Measurements from ENCODE around the gene COPB1.
A peak's percentile ranks its signal among the peaks of the same experiment; 100 is the strongest.

The COPB1 gene

GRCh38 chr11:14414470-14415461 is 84.8 kb downstream of the COPB1 start:
- no peaks in the 10 kb centered on the region for H3K9me3 ChIP-seq (ENCODE audit: control insufficient read depth, insufficient read depth, low read length)
- H3K36me3 ChIP-seq (ENCODE audit: control insufficient read depth, low read length) = no peaks in the 10 kb centered on the region
- no peaks in the 10 kb centered on the region for H3F3A ChIP-seq (ENCODE audit: control insufficient read depth, insufficient read depth)
- H3K27ac ChIP-seq (ENCODE audit: low read depth, low read length) = no peak overlapping the region
- H3K27me3 ChIP-seq (ENCODE audit: control insufficient read depth, low read length) = no peaks in the 10 kb centered on the region
- no peaks in the 10 kb centered on the region for H4K20me1 ChIP-seq (ENCODE audit: control insufficient read depth, insufficient read depth, low read depth, low read length)
- H3K4me1 ChIP-seq (ENCODE audit: control insufficient read depth, low read length) = no peaks in the 10 kb centered on the region
- TF ChIP-seq, protein P1, sequence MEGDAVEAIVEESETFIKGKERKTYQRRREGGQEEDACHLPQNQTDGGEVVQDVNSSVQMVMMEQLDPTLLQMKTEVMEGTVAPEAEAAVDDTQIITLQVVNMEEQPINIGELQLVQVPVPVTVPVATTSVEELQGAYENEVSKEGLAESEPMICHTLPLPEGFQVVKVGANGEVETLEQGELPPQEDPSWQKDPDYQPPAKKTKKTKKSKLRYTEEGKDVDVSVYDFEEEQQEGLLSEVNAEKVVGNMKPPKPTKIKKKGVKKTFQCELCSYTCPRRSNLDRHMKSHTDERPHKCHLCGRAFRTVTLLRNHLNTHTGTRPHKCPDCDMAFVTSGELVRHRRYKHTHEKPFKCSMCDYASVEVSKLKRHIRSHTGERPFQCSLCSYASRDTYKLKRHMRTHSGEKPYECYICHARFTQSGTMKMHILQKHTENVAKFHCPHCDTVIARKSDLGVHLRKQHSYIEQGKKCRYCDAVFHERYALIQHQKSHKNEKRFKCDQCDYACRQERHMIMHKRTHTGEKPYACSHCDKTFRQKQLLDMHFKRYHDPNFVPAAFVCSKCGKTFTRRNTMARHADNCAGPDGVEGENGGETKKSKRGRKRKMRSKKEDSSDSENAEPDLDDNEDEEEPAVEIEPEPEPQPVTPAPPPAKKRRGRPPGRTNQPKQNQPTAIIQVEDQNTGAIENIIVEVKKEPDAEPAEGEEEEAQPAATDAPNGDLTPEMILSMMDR (IDR thresholded peaks at IDR 0.05; ENCODE audit: low read depth, low read length, poor library complexity, severe bottlenecking) = no peak
- no peak for TF ChIP-seq EZH2phosphoT487 (IDR thresholded peaks at IDR 0.05; ENCODE audit: borderline replicate concordance, low read length)
- H3K9me2 ChIP-seq (replicated peaks; ENCODE audit: control insufficient read depth, low read length) = no peaks in the 10 kb centered on the region
- no peak overlapping the region for H3K4me2 ChIP-seq (ENCODE audit: low read length)
- no peaks in the 10 kb centered on the region for H3K79me2 ChIP-seq (ENCODE audit: control insufficient read depth, low read length)
- H3K4me3 ChIP-seq (ENCODE audit: low read length) = no peak overlapping the region

- Histone ChIP-seq H3K9me3 (ENCODE audit: control insufficient read depth, insufficient read depth, low read length) (no peaks in the 10 kb centered on the region), H3K27me3 (ENCODE audit: control insufficient read depth, low read length) (no peaks in the 10 kb centered on the region), H3F3A (ENCODE audit: control insufficient read depth, insufficient read depth) (no peaks in the 10 kb centered on the region), H3K79me2 (ENCODE audit: control insufficient read depth, low read length) (no peaks in the 10 kb centered on the region), H3K27ac (ENCODE audit: low read depth, low read length) (no peak overlapping the region), H3K4me3 (ENCODE audit: low read length) (no peak overlapping the region), H3K36me3 (ENCODE audit: control insufficient read depth, low read length) (no peaks in the 10 kb centered on the region), H3K4me2 (ENCODE audit: low read length) (no peak overlapping the region), H3K4me1 (ENCODE audit: control insufficient read depth, low read length) (no peaks in the 10 kb centered on the region), H4K20me1 (ENCODE audit: control insufficient read depth, insufficient read depth, low read depth, low read length) (no peaks in the 10 kb centered on the region), H3K9me2 (replicated peaks; ENCODE audit: control insufficient read depth, low read length) (no peaks in the 10 kb centered on the region)
- no peak for TF ChIP-seq EZH2phosphoT487 (IDR thresholded peaks at IDR 0.05; ENCODE audit: borderline replicate concordance, low read length)
- TF ChIP-seq, protein P1 (IDR thresholded peaks at IDR 0.05; ENCODE audit: low read depth, low read length, poor library complexity, severe bottlenecking) = peak; percentile 27
These were observed 86.1 kb downstream of the COPB1 start for GRCh38 chr11:14413307-14414069.

DNA sequence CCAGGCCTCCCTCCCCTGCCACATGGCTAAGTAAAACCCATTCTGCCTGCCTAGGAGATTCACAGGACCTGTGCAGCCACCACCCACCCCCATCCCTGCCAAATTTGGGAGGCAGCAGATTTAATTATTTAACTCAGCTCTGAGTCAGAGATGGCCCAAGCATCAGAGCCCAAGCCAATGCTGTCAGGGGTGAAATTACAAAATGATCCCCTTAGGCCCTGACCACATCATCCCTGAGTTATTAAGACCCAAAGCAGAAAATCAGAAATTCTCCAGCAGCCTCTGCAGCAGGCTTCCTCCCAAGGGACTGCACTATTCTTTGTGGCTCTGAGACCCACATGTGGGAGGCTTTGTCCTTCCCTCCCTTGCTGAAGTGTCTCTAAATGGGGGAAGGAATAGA is 87.8 kb downstream of the COPB1 start:
- no peaks in the 10 kb centered on the region for H3K79me2 ChIP-seq (ENCODE audit: control insufficient read depth, low read length)
- no peak for TF ChIP-seq EZH2phosphoT487 (IDR thresholded peaks at IDR 0.05; ENCODE audit: borderline replicate concordance, low read length)
- TF ChIP-seq, protein P1 (IDR thresholded peaks at IDR 0.05; ENCODE audit: low read depth, low read length, poor library complexity, severe bottlenecking) = no peak
- no peaks in the 10 kb centered on the region for H3K27me3 ChIP-seq (ENCODE audit: control insufficient read depth, low read length)
- no peak overlapping the region for H3K27ac ChIP-seq (ENCODE audit: low read depth, low read length)
- H3K9me3 ChIP-seq (ENCODE audit: control insufficient read depth, insufficient read depth, low read length) = no peaks in the 10 kb centered on the region
- no peaks in the 10 kb centered on the region for H3K4me1 ChIP-seq (ENCODE audit: control insufficient read depth, low read length)
- H3F3A ChIP-seq (ENCODE audit: control insufficient read depth, insufficient read depth) = no peaks in the 10 kb centered on the region
- no peak overlapping the region for H3K4me2 ChIP-seq (ENCODE audit: low read length)
- H4K20me1 ChIP-seq (ENCODE audit: control insufficient read depth, insufficient read depth, low read depth, low read length) = no peaks in the 10 kb centered on the region
- H3K4me3 ChIP-seq (ENCODE audit: low read length) = no peak overlapping the region
- H3K36me3 ChIP-seq (ENCODE audit: control insufficient read depth, low read length) = no peaks in the 10 kb centered on the region
- H3K9me2 ChIP-seq (replicated peaks; ENCODE audit: control insufficient read depth, low read length) = no peaks in the 10 kb centered on the region
